Lower lobe of right lung (tissue), 2 donors: Measurements from ENCODE around the gene APLN. TPM values are rescaled to one million over a fixed set of nuclear protein-coding genes. Genes with fewer than 3 reads are reported as not detected.

ENCODE experiments used
- ATAC-seq, 2 donors: fragments of 200-7000 bp; cut with Tn5 transposase; one replicate each; pipeline ENCODE4 v1.9.1; 2020 to 2022; ENCODE audit warnings: mild to moderate bottlenecking in 2 of 2, moderate library complexity in 2 of 2
- DNase-seq: peaks from one replicate; pipeline ENCODE4 v3.0.0-alpha.2; 2020
- H3K27ac ChIP-seq: fragments of 200-600 bp; one replicate; pipeline ENCODE4 v1.8.0; 2022
- H3K27me3 ChIP-seq: fragments of 200-600 bp; one replicate; pipeline ENCODE4 v1.8.0; 2022; ENCODE audit warnings: low read depth
- H3K36me3 ChIP-seq: fragments of 200-600 bp; one replicate; pipeline ENCODE4 v1.8.0; 2022; ENCODE audit warnings: mild to moderate bottlenecking
- H3K4me1 ChIP-seq: fragments of 200-600 bp; one replicate; pipeline ENCODE4 v1.8.0; 2022
- H3K4me3 ChIP-seq: fragments of 200-600 bp; one replicate; pipeline ENCODE4 v1.8.0; 2022; ENCODE audit warnings: mild to moderate bottlenecking
- H3K9me3 ChIP-seq: fragments of 200-600 bp; one replicate; pipeline ENCODE4 v1.8.0; 2022
- intact Hi-C: fragments of 100-400 bp; cut with DNase I; formaldehyde crosslinking; loops from one replicate; pipeline ENCODE4 v1.11.0; 2022
- total RNA-seq: library from RNA; stranded (reverse); fragmentation: NEBNext Ultra II Directional; extraction: Animal tissue kit (Norgen Biotek cat#: 25700); gene quantifications from one replicate; pipeline ENCODE4 v1.2.1, GENCODE V29; 2021
- TF ChIP-seq, protein P1 (sequence below): fragments of 200-600 bp; IDR thresholded peaks from one replicate; pipeline ENCODE4 v1.8.0; 2022; ENCODE audit warnings: antibody characterized with exemption, mild to moderate bottlenecking
- donor health status: DM: no; HTN: yes; CAD: no; lungs with severe emphysema.

APLN gene
- total RNA-seq, 1 donor from 2014 or later, result 4.2 TPM

DNA sequence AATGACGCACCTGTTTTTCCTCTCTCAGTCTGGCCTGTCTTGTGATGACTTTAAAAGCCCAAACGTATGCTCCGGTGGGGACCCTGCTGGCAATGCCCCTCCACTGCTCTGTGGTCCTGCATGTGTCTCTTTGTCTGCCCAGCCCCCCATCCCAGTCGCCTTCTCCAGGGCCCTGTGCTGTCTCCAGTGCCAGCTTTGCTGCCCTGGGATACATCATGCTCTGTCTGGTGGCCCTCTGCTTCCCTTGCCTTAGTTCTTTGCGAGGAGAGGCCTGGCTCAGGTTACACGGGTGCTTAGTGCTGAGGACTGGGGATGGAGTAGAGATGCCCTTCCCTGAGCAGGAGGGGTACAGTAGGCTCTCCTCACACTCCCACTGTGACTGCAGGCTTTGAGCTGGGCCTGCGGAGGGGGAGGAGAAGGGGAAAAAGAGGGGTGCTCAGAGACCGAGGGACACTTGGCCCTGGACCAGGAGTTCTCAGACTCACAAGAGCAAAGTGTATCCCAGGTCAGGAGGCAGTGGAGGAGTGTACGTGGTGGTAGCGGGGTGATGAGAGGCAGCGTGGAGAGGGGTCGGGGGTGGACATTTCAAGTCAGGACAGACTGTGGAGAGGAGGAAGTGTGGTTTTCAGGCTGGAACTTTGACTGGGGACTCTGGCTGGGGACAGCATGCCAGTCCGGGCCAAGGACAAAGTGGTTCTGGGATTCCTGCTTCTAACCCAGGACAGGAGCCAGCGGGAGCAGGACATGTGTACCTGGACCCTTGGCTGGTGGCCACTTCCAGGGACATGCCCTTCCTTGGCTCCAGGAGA, 2.8 kb downstream of the APLN start:
- Histone ChIP-seq H3K4me1 (peaks cover 6% of the 10 kb centered on the region), H3K27me3 (no peaks in the 10 kb centered on the region), H3K36me3 (no peaks in the 10 kb centered on the region), H3K4me3 (no peak overlapping the region), H3K27ac (no peak overlapping the region), H3K9me3 (no peaks in the 10 kb centered on the region)
- intact Hi-C loops, result loop anchor here (10.0 kb wide), 1 partner anchor 63 kb away; no protein-coding TSS in a partner anchor
- ATAC-seq (no peak), DNase-seq (no peak)
- TF ChIP-seq, protein P1, sequence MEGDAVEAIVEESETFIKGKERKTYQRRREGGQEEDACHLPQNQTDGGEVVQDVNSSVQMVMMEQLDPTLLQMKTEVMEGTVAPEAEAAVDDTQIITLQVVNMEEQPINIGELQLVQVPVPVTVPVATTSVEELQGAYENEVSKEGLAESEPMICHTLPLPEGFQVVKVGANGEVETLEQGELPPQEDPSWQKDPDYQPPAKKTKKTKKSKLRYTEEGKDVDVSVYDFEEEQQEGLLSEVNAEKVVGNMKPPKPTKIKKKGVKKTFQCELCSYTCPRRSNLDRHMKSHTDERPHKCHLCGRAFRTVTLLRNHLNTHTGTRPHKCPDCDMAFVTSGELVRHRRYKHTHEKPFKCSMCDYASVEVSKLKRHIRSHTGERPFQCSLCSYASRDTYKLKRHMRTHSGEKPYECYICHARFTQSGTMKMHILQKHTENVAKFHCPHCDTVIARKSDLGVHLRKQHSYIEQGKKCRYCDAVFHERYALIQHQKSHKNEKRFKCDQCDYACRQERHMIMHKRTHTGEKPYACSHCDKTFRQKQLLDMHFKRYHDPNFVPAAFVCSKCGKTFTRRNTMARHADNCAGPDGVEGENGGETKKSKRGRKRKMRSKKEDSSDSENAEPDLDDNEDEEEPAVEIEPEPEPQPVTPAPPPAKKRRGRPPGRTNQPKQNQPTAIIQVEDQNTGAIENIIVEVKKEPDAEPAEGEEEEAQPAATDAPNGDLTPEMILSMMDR, result no peak

DNA sequence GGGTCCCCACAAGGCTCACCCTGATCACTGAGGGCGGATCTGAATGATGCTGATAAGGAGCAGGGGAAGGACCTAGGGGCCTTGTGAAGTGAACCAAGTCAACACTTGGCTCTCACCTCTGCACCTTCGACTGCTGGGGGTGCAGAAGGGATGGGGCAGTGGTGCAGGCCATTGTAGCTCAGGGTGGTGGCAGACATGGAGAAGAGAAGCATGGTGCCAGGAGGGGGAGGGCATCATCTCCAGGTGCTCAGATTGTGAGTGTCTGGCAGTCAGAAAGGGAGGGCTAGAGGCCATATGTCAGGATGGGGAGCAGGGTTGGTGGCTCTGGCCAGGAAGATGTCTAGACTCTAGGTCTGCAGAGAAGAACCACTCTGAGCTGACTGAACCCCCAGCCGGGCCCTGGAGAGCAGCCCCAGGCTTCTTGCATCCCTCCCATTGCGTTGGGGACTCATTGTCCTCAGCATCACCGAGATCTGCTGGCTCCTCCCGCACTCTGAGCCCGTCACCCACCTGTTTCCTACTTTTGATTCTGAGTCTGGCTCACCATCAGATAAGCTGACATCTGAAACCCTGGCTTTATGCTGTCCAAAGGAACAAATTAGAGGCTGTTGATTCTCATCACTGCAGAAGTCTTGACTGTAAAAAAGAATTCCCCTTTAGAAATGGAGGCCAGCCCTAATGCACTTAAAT, 3.8 kb downstream of the APLN start:
- H3K4me1 ChIP-seq, result peaks cover 6% of the 10 kb centered on the region
- H3K4me3 ChIP-seq, result no peak overlapping the region
- no peaks in the 10 kb centered on the region for H3K36me3 ChIP-seq
- TF ChIP-seq, protein P1, result no peak
- DNase-seq (no peak), ATAC-seq (no peak)
- no peaks in the 10 kb centered on the region for H3K9me3 ChIP-seq
- intact Hi-C loops, result loop anchor here (10.0 kb wide), 1 partner anchor 64 kb away; no protein-coding TSS in a partner anchor
- H3K27ac ChIP-seq, result no peak overlapping the region
- no peaks in the 10 kb centered on the region for H3K27me3 ChIP-seq

DNA sequence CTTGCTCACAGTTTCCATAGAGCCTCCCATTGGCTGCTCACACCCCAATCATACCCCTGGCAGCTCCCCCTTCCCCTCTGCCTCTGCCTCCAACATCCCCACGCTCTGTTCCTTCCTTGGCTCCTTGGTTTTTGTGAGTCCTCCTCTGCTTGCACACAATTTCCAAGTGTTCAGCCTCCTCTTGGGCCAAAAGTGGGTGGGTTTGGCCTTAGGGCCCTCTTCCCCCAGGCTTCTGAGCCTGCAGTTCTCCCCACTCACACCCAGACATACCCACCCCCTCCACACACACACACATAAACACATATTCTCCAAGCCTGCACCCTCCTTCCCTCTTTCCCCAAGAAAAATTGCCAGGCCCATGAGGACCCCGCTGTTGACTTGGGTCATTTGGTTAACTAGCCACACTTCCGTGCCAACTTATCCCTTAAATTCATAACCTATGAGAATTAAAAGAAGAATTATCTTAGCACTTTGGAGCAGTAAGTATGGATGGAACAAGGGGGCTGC, 4.5 kb downstream of the APLN start:
- intact Hi-C loops, result loop anchor here (10.0 kb wide), 1 partner anchor 65 kb away; no protein-coding TSS in a partner anchor

DNA sequence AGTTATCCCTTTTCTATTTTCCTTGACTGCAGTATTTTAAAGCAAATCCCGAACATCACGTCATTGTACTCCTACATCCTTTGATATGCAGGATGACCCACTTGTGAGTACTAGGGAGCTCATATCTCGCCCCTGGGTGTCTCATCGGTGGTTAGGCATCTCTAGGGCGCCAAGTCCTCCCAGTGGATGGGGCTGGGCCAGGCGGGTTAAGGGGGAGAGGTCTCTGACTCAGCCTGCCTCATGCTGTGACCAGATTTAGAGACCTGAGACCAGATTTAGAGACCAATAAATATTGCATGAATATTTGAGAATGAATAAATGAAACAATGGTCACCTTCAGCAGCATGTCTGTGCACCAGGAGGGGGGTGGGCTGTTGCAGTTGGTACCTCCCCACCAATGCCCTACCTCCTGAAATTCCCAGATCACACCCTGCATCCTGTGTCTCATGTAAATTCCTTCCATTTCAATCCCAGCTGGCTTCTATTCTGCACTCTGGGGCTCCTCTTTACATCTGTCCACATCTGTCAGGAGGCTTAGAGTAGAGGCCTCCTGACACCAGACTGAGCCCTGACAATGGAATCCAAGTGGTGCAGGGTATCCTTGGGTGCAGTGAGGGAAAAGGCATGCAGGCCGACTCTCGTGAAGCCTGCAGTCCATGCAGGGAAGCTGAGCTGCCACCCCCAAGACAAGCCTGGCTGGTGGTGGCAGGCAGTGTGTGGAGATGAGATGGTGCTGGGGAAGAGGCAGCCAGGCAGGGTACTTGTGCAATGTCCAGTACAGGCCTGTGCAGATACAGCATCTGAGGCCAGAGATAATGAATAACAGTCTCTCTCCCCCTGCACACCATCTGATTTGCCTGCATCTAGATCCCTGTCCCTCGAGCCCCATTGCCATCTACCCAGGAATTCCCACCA, 5.2 kb downstream of the APLN start:
- H3K27me3 ChIP-seq, result no peaks in the 10 kb centered on the region
- peaks cover 6% of the 10 kb centered on the region for H3K4me1 ChIP-seq

More for the DNA sequence above, 4.5 kb downstream of the APLN start:
- no peak overlapping the region for H3K27ac ChIP-seq
- H3K4me1 ChIP-seq, result peaks cover 6% of the 10 kb centered on the region
- no peaks in the 10 kb centered on the region for H3K36me3 ChIP-seq
- H3K9me3 ChIP-seq, result no peaks in the 10 kb centered on the region
- no peak overlapping the region for H3K4me3 ChIP-seq
- ATAC-seq, result no peak
- H3K27me3 ChIP-seq, result no peaks in the 10 kb centered on the region
- DNase-seq, result no peak
- TF ChIP-seq, protein P1, result no peak

More for the DNA sequence above, 5.2 kb downstream of the APLN start:
- Histone ChIP-seq H3K4me3 (no peak overlapping the region), H3K9me3 (no peaks in the 10 kb centered on the region), H3K27ac (no peak overlapping the region), H3K36me3 (no peaks in the 10 kb centered on the region)
- TF ChIP-seq, protein P1, result no peak
- ATAC-seq (no peak), DNase-seq (no peak)
- intact Hi-C loops, result loop anchor here (10.0 kb wide), 1 partner anchor 65 kb away; no protein-coding TSS in a partner anchor
